C4-2B (cell line): Measurements from ENCODE around the gene CREBRF.
A peak's percentile ranks its signal among the peaks of the same experiment; 100 is the strongest.
"Not testable (repeated sequence)": the region's sequence is repeated elsewhere in the genome, so short reads cannot be mapped to it uniquely, and the experiment has no call there.

Source experiments
- H3K27ac ChIP-seq: fragments of 450-650 bp; 2 replicates; pipeline ENCODE4 v1.5.1; 2017
- CTCF ChIP-seq: fragments of 450-650 bp; conservative IDR thresholded peaks from 2 replicates; pipeline ENCODE4 v1.5.1; 2017; ENCODE audit warnings: mild to moderate bottlenecking
- ZFX ChIP-seq: fragments of 450-650 bp; IDR thresholded peaks from 2 replicates; pipeline ENCODE4 v1.6.1; 2017

Gene CREBRF

GRCh38 chr5:173041881-173042762, 14.0 kb upstream of the CREBRF start:
- TF ChIP-seq ZFX = no peak
- TF ChIP-seq CTCF = no peak
- peak overlapping the region; percentile 64 for H3K27ac ChIP-seq

GRCh38 chr5:173042763-173043107, 13.4 kb upstream of the CREBRF start:
- TF ChIP-seq ZFX (no peak), CTCF (no peak)
- H3K27ac ChIP-seq = peak overlapping the region; percentile 64

- TF ChIP-seq ZFX (no peak), CTCF (no peak)
- no peak overlapping the region for H3K27ac ChIP-seq
These were observed 10.7 kb upstream of the CREBRF start for GRCh38 chr5:173045474-173045873.

- not testable (repeated sequence) for H3K27ac ChIP-seq
These were observed 8.9 kb upstream of the CREBRF start for GRCh38 chr5:173047096-173047837.

GRCh38 chr5:173047838-173048105, 8.4 kb upstream of the CREBRF start:
- no peak overlapping the region for H3K27ac ChIP-seq
- TF ChIP-seq ZFX (no peak), CTCF (no peak)

GRCh38 chr5:173050791-173051190, 5.4 kb upstream of the CREBRF start:
- TF ChIP-seq CTCF (no peak), ZFX (no peak)
- H3K27ac ChIP-seq = no peak overlapping the region

- no peak overlapping the region for H3K27ac ChIP-seq
- TF ChIP-seq ZFX = no peak
- no peak for TF ChIP-seq CTCF
These were observed 4.4 kb upstream of the CREBRF start for GRCh38 chr5:173051746-173052145.
